GM12892 (cell line): Measurements from ENCODE around the gene NIT2.

Source experiments
- POLR2A ChIP-seq: IDR thresholded peaks from 2 replicates; pipeline ENCODE4 v1.6.1; 2011; ENCODE audit warnings: low read depth, low read length, control low read depth
- POLR2AphosphoS5 ChIP-seq: IDR thresholded peaks from 2 replicates; pipeline ENCODE4 v1.6.1; 2011; ENCODE audit warnings: low read depth, low read length, control low read depth
- TAF1 ChIP-seq: IDR thresholded peaks from 2 replicates; pipeline ENCODE4 v1.6.1; 2011; ENCODE audit warnings: low read depth, mild to moderate bottlenecking, control low read depth, low read length, borderline replicate concordance

DNA sequence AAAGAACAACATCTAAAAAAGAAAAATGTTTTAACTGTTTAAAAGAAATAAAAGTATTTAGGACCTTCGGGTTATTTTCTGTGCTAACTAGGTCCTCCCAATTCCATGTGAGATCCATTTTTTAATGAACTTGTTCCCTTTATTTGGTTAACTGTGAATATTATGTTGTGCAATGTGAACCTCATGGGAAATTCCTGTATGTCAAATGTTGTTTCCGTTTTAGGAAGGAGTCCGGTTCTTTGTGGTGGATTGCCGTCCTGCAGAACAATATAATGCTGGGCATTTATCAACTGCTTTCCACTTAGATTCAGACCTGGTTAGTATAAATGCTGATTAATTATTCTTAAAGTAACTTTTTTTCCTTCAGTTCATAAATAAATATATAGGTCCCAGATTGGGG lies 35.5 kb upstream of the NIT2 start:
- TF ChIP-seq POLR2AphosphoS5 (no peak), POLR2A (no peak), TAF1 (no peak)
